ENCODE measurements around the gene ANAPC16. TPM values are rescaled to one million over a fixed set of nuclear protein-coding genes. Genes with fewer than 3 reads are reported as not detected.
"Not testable (repeated sequence)": the region's sequence is repeated elsewhere in the genome, so short reads cannot be mapped to it uniquely, and the experiment has no call there.

Gene ANAPC16
- total and polyA plus RNA-seq, 2 experiments from 2014 or later = 69.6 to 97.9 TPM

DNA sequence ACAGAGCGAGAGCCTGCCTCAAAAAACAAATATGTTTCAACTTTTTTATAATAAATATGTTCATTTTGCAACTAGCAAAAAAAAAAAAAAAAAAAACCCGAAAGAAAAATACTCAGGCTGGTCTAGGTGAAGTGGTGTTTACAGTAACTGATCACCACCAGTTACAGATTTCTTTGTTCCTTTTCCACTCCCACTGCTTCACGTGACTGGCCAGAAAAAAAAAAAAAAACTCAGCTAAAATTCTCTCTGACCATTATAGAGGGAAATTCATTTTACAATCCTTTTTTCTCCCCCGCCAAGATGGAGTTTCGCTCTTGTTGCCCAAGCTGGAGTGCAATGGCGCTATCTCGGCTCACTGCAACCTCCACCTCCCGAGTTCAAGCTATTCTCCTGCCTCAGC, 4.8 kb downstream of the ANAPC16 start:
- Histone ChIP-seq H2AFZ (no peak overlapping the region), H3K4me2 (ENCODE audit: unreplicated experiment) (no peak overlapping the region), H3K36me3 (ENCODE audit: low read depth) (no peaks in the 10 kb centered on the region), H4K20me1 (ENCODE audit: insufficient read depth) (no peaks in the 10 kb centered on the region), H3K9me3 (ENCODE audit: low read depth) (no peaks in the 10 kb centered on the region), H3K27me3 (replicated peaks; ENCODE audit: insufficient read depth) (no peaks in the 10 kb centered on the region), H3K27ac (no peak overlapping the region), H3K4me1 (ENCODE audit: insufficient read depth) (peaks cover 9% of the 10 kb centered on the region; the same call in 1 of the 2 replicates), H3K4me3 (no peak overlapping the region), H3K79me2 (ENCODE audit: insufficient read depth) (peaks cover 42% of the 10 kb centered on the region), H3F3A (ENCODE audit: insufficient read depth) (no peaks in the 10 kb centered on the region; the same call in 1 of the 2 replicates), H3K9ac (no peak overlapping the region), H3K9me2 (ENCODE audit: insufficient read depth) (no peaks in the 10 kb centered on the region)
- TF ChIP-seq EZH2phosphoT487 (IDR thresholded peaks at IDR 0.05; ENCODE audit: insufficient read depth, low read depth) (no peak), EZH2 (IDR thresholded peaks at IDR 0.05; ENCODE audit: insufficient read depth, poor library complexity, severe bottlenecking) (no peak)
- in situ Hi-C loops (cut with MboI) = loop anchor here (25.0 kb wide), 1 partner anchor 283 kb away; no protein-coding TSS in a partner anchor
- WGBS, 2 experiments (ENCODE audit: low coverage in 1 of 2, low lambda C conversion rate in 2 of 2, missing lambda C conversion rate in 2 of 2) = 81 to 83% methylated on average over 8 of the region's 8 CpGs
- DNase-seq = no peak

DNA sequence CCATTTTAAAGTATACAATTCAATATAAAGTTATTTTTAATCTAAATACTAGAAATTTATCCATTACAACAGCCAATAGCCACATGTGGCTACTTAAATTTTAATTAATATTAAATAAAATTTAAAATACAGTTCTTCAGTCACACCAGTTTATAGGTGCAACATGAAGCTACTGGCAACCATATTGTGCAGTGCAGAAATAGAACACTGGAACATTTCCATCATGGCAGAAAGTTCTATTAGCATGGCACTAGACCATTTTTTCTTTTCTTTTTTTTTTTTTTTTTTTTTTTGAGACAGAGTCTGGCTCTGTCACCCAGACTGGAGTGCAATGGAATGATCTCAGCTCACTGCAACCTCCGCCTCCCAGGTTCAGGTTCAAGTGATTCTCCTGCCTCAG, 5.5 kb downstream of the ANAPC16 start:
- H3K4me2 ChIP-seq (ENCODE audit: unreplicated experiment) = no peak overlapping the region
- no peak overlapping the region for H3K4me3 ChIP-seq
- no peaks in the 10 kb centered on the region for H3K9me3 ChIP-seq (ENCODE audit: low read depth)
- H4K20me1 ChIP-seq (ENCODE audit: insufficient read depth) = no peaks in the 10 kb centered on the region
- H3K79me2 ChIP-seq (ENCODE audit: insufficient read depth) = peaks cover 42% of the 10 kb centered on the region
- H3K9me2 ChIP-seq (ENCODE audit: insufficient read depth) = no peaks in the 10 kb centered on the region
- H3K36me3 ChIP-seq (ENCODE audit: low read depth) = no peaks in the 10 kb centered on the region
- no peak overlapping the region for H2AFZ ChIP-seq
- H3K4me1 ChIP-seq (ENCODE audit: insufficient read depth) = peaks cover 9% of the 10 kb centered on the region; the same call in 1 of the 2 replicates
- H3K9ac ChIP-seq = no peak overlapping the region
- TF ChIP-seq EZH2phosphoT487 (IDR thresholded peaks at IDR 0.05; ENCODE audit: insufficient read depth, low read depth) = no peak
- no peak for TF ChIP-seq EZH2 (IDR thresholded peaks at IDR 0.05; ENCODE audit: insufficient read depth, poor library complexity, severe bottlenecking)
- H3F3A ChIP-seq (ENCODE audit: insufficient read depth) = no peaks in the 10 kb centered on the region
- H3K27ac ChIP-seq = no peak overlapping the region
- 91 to 100% methylated on average over 1 of the region's 1 CpG for WGBS, 2 experiments (ENCODE audit: low coverage in 1 of 2, low lambda C conversion rate in 2 of 2, missing lambda C conversion rate in 2 of 2)
- in situ Hi-C loops (cut with MboI) = loop anchor here (25.0 kb wide), 1 partner anchor 284 kb away; no protein-coding TSS in a partner anchor
- no peak for DNase-seq
- no peaks in the 10 kb centered on the region for H3K27me3 ChIP-seq (replicated peaks; ENCODE audit: insufficient read depth)

DNA sequence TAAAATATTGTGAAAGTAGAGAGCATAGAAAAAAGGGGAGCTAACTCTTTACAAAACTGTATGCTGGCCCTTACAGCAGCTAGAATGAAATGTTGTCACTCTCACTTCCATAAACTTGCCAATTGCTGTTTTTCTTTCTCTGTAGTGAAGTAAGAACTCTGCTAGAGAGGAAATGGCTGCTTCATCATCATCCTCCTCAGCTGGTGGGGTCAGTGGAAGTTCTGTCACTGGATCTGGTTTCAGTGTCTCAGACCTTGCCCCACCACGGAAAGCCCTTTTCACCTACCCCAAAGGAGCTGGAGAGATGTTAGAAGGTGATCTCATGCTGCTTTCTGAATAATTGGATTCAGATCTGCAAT, 7.9 kb downstream of the ANAPC16 start:
- Histone ChIP-seq H3K9me3 (ENCODE audit: low read depth) (no peaks in the 10 kb centered on the region), H3K36me3 (ENCODE audit: low read depth) (no peaks in the 10 kb centered on the region; the same call in 1 of the 2 replicates), H3K27ac (no peak overlapping the region), H3K4me1 (ENCODE audit: insufficient read depth) (no peaks in the 10 kb centered on the region), H2AFZ (no peak overlapping the region), H3F3A (ENCODE audit: insufficient read depth) (no peaks in the 10 kb centered on the region), H3K79me2 (ENCODE audit: insufficient read depth) (peaks cover 23% of the 10 kb centered on the region), H4K20me1 (ENCODE audit: insufficient read depth) (no peaks in the 10 kb centered on the region), H3K4me2 (ENCODE audit: unreplicated experiment) (no peak overlapping the region), H3K9ac (no peak overlapping the region), H3K9me2 (ENCODE audit: insufficient read depth) (no peaks in the 10 kb centered on the region), H3K4me3 (no peak overlapping the region), H3K27me3 (replicated peaks; ENCODE audit: insufficient read depth) (no peaks in the 10 kb centered on the region)
- TF ChIP-seq EZH2 (IDR thresholded peaks at IDR 0.05; ENCODE audit: insufficient read depth, poor library complexity, severe bottlenecking) (no peak), EZH2phosphoT487 (IDR thresholded peaks at IDR 0.05; ENCODE audit: insufficient read depth, low read depth) (no peak)
- no peak for DNase-seq
- in situ Hi-C loops (cut with MboI) = loop anchor here (25.0 kb wide), 1 partner anchor 286 kb away; no protein-coding TSS in a partner anchor
- 30 to 46% methylated on average over 1 of the region's 1 CpG for WGBS, 2 experiments (ENCODE audit: low coverage in 1 of 2, low lambda C conversion rate in 2 of 2, missing lambda C conversion rate in 2 of 2)

DNA sequence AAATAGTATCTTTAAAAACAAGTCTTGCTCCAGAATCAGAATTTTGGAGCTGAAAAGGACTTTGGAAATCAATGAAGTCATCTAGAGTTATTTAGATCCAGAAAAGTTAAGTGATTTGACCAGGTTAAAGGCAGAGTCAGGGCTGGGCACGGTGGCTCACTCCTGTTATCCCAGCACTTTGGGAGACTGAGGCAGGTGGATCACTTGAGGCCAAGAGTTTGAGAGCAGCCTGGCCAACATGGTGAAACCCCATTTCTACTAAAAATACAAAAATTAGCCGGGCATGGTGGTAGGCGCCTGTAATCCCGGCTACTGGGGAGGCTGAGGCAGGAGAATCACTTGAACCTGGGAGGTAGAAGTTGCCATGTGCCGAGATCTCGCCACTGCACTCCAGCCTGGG, 8.4 kb downstream of the ANAPC16 start:
- WGBS, 2 experiments (ENCODE audit: low coverage in 1 of 2, low lambda C conversion rate in 2 of 2, missing lambda C conversion rate in 2 of 2) = 92 to 93% methylated on average over 6 of the region's 6 CpGs
- H3K9ac ChIP-seq; H3K4me1 ChIP-seq (ENCODE audit: insufficient read depth); H4K20me1 ChIP-seq (ENCODE audit: insufficient read depth); H3K9me2 ChIP-seq (ENCODE audit: insufficient read depth); H3K36me3 ChIP-seq (ENCODE audit: low read depth); H3F3A ChIP-seq (ENCODE audit: insufficient read depth); H2AFZ ChIP-seq; H3K27ac ChIP-seq; H3K4me2 ChIP-seq (ENCODE audit: unreplicated experiment); H3K9me3 ChIP-seq (ENCODE audit: low read depth); H3K4me3 ChIP-seq; DNase-seq; H3K27me3 ChIP-seq (replicated peaks; ENCODE audit: insufficient read depth): not testable (repeated sequence)
- in situ Hi-C loops (cut with MboI) = loop anchor here (25.0 kb wide), 1 partner anchor 287 kb away; no protein-coding TSS in a partner anchor
- H3K79me2 ChIP-seq (ENCODE audit: insufficient read depth) = peaks cover 18% of the 10 kb centered on the region
